ENCODE measurements around the gene CATSPER3. TPM values are rescaled to one million over a fixed set of nuclear protein-coding genes. Genes with fewer than 3 reads are reported as not detected.

CATSPER3 gene
- total and polyA plus RNA-seq, 2 donors (not counting 1 experiment from before 2014, with no cell fraction given): 0.12 to 0.17 TPM

- Histone ChIP-seq H3K4me1 (ENCODE audit: control insufficient read depth, extremely low read depth, insufficient read depth, low read length) (no peaks in the 10 kb centered on the region), H3K79me2 (ENCODE audit: control insufficient read depth, insufficient read depth, low read length) (no peaks in the 10 kb centered on the region), H3K9me3 (ENCODE audit: control insufficient read depth, insufficient read depth, low read depth, low read length) (no peaks in the 10 kb centered on the region), H3K36me3 (ENCODE audit: control insufficient read depth, insufficient read depth, low read length) (no peaks in the 10 kb centered on the region), H3K27me3 (ENCODE audit: control insufficient read depth, insufficient read depth, low read length) (peaks cover 50% of the 10 kb centered on the region), H2AFZ (ENCODE audit: low read length) (no peak overlapping the region), H3K4me2 (ENCODE audit: extremely low read depth, insufficient read depth, low read length) (no peak overlapping the region), H3K9ac (ENCODE audit: insufficient read depth, low read length) (no peak overlapping the region), H3K4me3 (replicated peaks in 1 of 4; ENCODE audit: control extremely low read depth in 1 of 4, insufficient read depth in 1 of 4, low read depth in 3 of 4, low read length in 4 of 4) (no peak overlapping the region), H3K27ac (ENCODE audit: insufficient read depth, low read length) (no peak overlapping the region), H4K20me1 (ENCODE audit: control insufficient read depth, extremely low read depth, insufficient read depth, low read length) (no peaks in the 10 kb centered on the region)
- no peak for DNase-seq (ENCODE audit: low read depth in 2 of 2)
- TF ChIP-seq EZH2 (IDR thresholded peaks at IDR 0.05; ENCODE audit: low read length, missing control alignments) (no peak), CTCF (conservative IDR thresholded peaks at IDR 0.05 in 1 of 2, IDR thresholded peaks at IDR 0.05 in 1 of 2; ENCODE audit: low read depth in 1 of 2, low read length in 2 of 2) (no peak)
Measured at GRCh38 chr5:135046661-135047346, 79.1 kb downstream of the CATSPER3 start.

- Histone ChIP-seq H3K4me2 (ENCODE audit: extremely low read depth, insufficient read depth, low read length) (no peak overlapping the region), H2AFZ (ENCODE audit: low read length) (no peak overlapping the region), H3K4me1 (ENCODE audit: control insufficient read depth, extremely low read depth, insufficient read depth, low read length) (no peaks in the 10 kb centered on the region), H3K27me3 (ENCODE audit: control insufficient read depth, insufficient read depth, low read length) (peaks cover 48% of the 10 kb centered on the region), H3K9me3 (ENCODE audit: control insufficient read depth, insufficient read depth, low read depth, low read length) (no peaks in the 10 kb centered on the region), H3K4me3 (replicated peaks in 1 of 4; ENCODE audit: control extremely low read depth in 1 of 4, insufficient read depth in 1 of 4, low read depth in 3 of 4, low read length in 4 of 4) (no peak overlapping the region), H4K20me1 (ENCODE audit: control insufficient read depth, extremely low read depth, insufficient read depth, low read length) (no peaks in the 10 kb centered on the region), H3K79me2 (ENCODE audit: control insufficient read depth, insufficient read depth, low read length) (no peaks in the 10 kb centered on the region), H3K36me3 (ENCODE audit: control insufficient read depth, insufficient read depth, low read length) (no peaks in the 10 kb centered on the region), H3K9ac (ENCODE audit: insufficient read depth, low read length) (no peak overlapping the region), H3K27ac (ENCODE audit: insufficient read depth, low read length) (no peak overlapping the region)
- TF ChIP-seq CTCF (conservative IDR thresholded peaks at IDR 0.05 in 1 of 2, IDR thresholded peaks at IDR 0.05 in 1 of 2; ENCODE audit: low read depth in 1 of 2, low read length in 2 of 2) (no peak), EZH2 (IDR thresholded peaks at IDR 0.05; ENCODE audit: low read length, missing control alignments) (no peak)
- DNase-seq (ENCODE audit: low read depth in 2 of 2): no peak
Measured at GRCh38 chr5:135047347-135047695, 79.6 kb downstream of the CATSPER3 start.

- Histone ChIP-seq H2AFZ (ENCODE audit: low read length) (no peak overlapping the region), H3K9ac (ENCODE audit: insufficient read depth, low read length) (no peak overlapping the region), H3K4me2 (ENCODE audit: extremely low read depth, insufficient read depth, low read length) (no peak overlapping the region), H3K27me3 (ENCODE audit: control insufficient read depth, insufficient read depth, low read length) (peaks cover 45% of the 10 kb centered on the region), H4K20me1 (ENCODE audit: control insufficient read depth, extremely low read depth, insufficient read depth, low read length) (no peaks in the 10 kb centered on the region), H3K79me2 (ENCODE audit: control insufficient read depth, insufficient read depth, low read length) (no peaks in the 10 kb centered on the region), H3K4me3 (replicated peaks in 1 of 4; ENCODE audit: control extremely low read depth in 1 of 4, insufficient read depth in 1 of 4, low read depth in 3 of 4, low read length in 4 of 4) (no peak overlapping the region), H3K36me3 (ENCODE audit: control insufficient read depth, insufficient read depth, low read length) (no peaks in the 10 kb centered on the region), H3K4me1 (ENCODE audit: control insufficient read depth, extremely low read depth, insufficient read depth, low read length) (no peaks in the 10 kb centered on the region), H3K27ac (ENCODE audit: insufficient read depth, low read length) (no peak overlapping the region), H3K9me3 (ENCODE audit: control insufficient read depth, insufficient read depth, low read depth, low read length) (no peaks in the 10 kb centered on the region)
- no peak for TF ChIP-seq EZH2 (IDR thresholded peaks at IDR 0.05; ENCODE audit: low read length, missing control alignments)
- TF ChIP-seq CTCF (conservative IDR thresholded peaks at IDR 0.05 in 1 of 2, IDR thresholded peaks at IDR 0.05 in 1 of 2; ENCODE audit: low read depth in 1 of 2, low read length in 2 of 2): no peak
- DNase-seq (ENCODE audit: low read depth in 2 of 2): no peak
Measured at GRCh38 chr5:135048286-135048685, 80.6 kb downstream of the CATSPER3 start.

All from fibroblast of lung (primary cell).